ENCODE data around the gene SLIT3.

GRCh38 chr5:168925160-168925559, 375.8 kb downstream of the SLIT3 start:
- no peak for TF ChIP-seq EZH2 (IDR thresholded peaks at IDR 0.05; ENCODE audit: low read depth)
- TF ChIP-seq, protein P1, sequence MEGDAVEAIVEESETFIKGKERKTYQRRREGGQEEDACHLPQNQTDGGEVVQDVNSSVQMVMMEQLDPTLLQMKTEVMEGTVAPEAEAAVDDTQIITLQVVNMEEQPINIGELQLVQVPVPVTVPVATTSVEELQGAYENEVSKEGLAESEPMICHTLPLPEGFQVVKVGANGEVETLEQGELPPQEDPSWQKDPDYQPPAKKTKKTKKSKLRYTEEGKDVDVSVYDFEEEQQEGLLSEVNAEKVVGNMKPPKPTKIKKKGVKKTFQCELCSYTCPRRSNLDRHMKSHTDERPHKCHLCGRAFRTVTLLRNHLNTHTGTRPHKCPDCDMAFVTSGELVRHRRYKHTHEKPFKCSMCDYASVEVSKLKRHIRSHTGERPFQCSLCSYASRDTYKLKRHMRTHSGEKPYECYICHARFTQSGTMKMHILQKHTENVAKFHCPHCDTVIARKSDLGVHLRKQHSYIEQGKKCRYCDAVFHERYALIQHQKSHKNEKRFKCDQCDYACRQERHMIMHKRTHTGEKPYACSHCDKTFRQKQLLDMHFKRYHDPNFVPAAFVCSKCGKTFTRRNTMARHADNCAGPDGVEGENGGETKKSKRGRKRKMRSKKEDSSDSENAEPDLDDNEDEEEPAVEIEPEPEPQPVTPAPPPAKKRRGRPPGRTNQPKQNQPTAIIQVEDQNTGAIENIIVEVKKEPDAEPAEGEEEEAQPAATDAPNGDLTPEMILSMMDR (conservative IDR thresholded peaks at IDR 0.05): no peak

All from PC-9 (cell line).